ENCODE measurements around the gene PRR15.

The PRR15 gene

GRCh38 chr7:29607259-29607658 is 43.6 kb downstream of the PRR15 start:
- Histone ChIP-seq H3K4me1 (ENCODE audit: low read depth, poor library complexity, severe bottlenecking) (no peaks in the 10 kb centered on the region), H4K20me1 (ENCODE audit: insufficient read depth) (no peaks in the 10 kb centered on the region), H3K27ac (no peak overlapping the region), H3K27me3 (ENCODE audit: insufficient read depth, low read depth) (no peaks in the 10 kb centered on the region), H3K4me3 (IDR thresholded peaks at IDR 0.05; ENCODE audit: insufficient read depth, low read depth, low read length) (no peak overlapping the region), H3K9ac (no peak overlapping the region), H3K36me3 (ENCODE audit: insufficient read depth) (no peaks in the 10 kb centered on the region), H2AFZ (ENCODE audit: low read depth) (no peak overlapping the region), H3K79me2 (ENCODE audit: insufficient read depth, low read depth) (no peaks in the 10 kb centered on the region), H3K4me2 (no peak overlapping the region)
- TF ChIP-seq CTCF (conservative IDR thresholded peaks at IDR 0.05; ENCODE audit: low read depth, low read length): no peak

- H3K27ac ChIP-seq: no peak overlapping the region
- no peak overlapping the region for H2AFZ ChIP-seq (ENCODE audit: low read depth)
- no peak overlapping the region for H3K4me3 ChIP-seq (IDR thresholded peaks at IDR 0.05; ENCODE audit: insufficient read depth, low read depth, low read length)
- H4K20me1 ChIP-seq (ENCODE audit: insufficient read depth): no peaks in the 10 kb centered on the region
- H3K4me2 ChIP-seq: no peak overlapping the region
- no peaks in the 10 kb centered on the region for H3K36me3 ChIP-seq (ENCODE audit: insufficient read depth)
- no peaks in the 10 kb centered on the region for H3K27me3 ChIP-seq (ENCODE audit: insufficient read depth, low read depth)
- no peaks in the 10 kb centered on the region for H3K4me1 ChIP-seq (ENCODE audit: low read depth, poor library complexity, severe bottlenecking)
- no peak for TF ChIP-seq CTCF (conservative IDR thresholded peaks at IDR 0.05; ENCODE audit: low read depth, low read length)
- H3K9ac ChIP-seq: no peak overlapping the region
- no peaks in the 10 kb centered on the region for H3K79me2 ChIP-seq (ENCODE audit: insufficient read depth, low read depth)
These were observed 44.3 kb downstream of the PRR15 start for GRCh38 chr7:29607889-29608288.

- Histone ChIP-seq H3K4me3 (IDR thresholded peaks at IDR 0.05; ENCODE audit: insufficient read depth, low read depth, low read length) (no peak overlapping the region), H3K27me3 (ENCODE audit: insufficient read depth, low read depth) (no peaks in the 10 kb centered on the region), H3K9ac (no peak overlapping the region), H3K4me1 (ENCODE audit: low read depth, poor library complexity, severe bottlenecking) (no peaks in the 10 kb centered on the region), H3K27ac (no peak overlapping the region), H3K4me2 (no peak overlapping the region), H3K36me3 (ENCODE audit: insufficient read depth) (no peaks in the 10 kb centered on the region), H2AFZ (ENCODE audit: low read depth) (no peak overlapping the region), H4K20me1 (ENCODE audit: insufficient read depth) (no peaks in the 10 kb centered on the region), H3K79me2 (ENCODE audit: insufficient read depth, low read depth) (no peaks in the 10 kb centered on the region)
- peak; percentile 67 for TF ChIP-seq CTCF (conservative IDR thresholded peaks at IDR 0.05; ENCODE audit: low read depth, low read length)
These were observed 45.8 kb downstream of the PRR15 start for GRCh38 chr7:29609162-29610037.

GRCh38 chr7:29610086-29610485 is 46.5 kb downstream of the PRR15 start:
- Histone ChIP-seq H3K36me3 (ENCODE audit: insufficient read depth) (no peaks in the 10 kb centered on the region), H3K27me3 (ENCODE audit: insufficient read depth, low read depth) (no peaks in the 10 kb centered on the region), H3K4me1 (ENCODE audit: low read depth, poor library complexity, severe bottlenecking) (no peaks in the 10 kb centered on the region), H4K20me1 (ENCODE audit: insufficient read depth) (no peaks in the 10 kb centered on the region), H3K9ac (no peak overlapping the region), H3K27ac (no peak overlapping the region), H2AFZ (ENCODE audit: low read depth) (no peak overlapping the region), H3K4me2 (no peak overlapping the region), H3K4me3 (IDR thresholded peaks at IDR 0.05; ENCODE audit: insufficient read depth, low read depth, low read length) (no peak overlapping the region), H3K79me2 (ENCODE audit: insufficient read depth, low read depth) (no peaks in the 10 kb centered on the region)
- no peak for TF ChIP-seq CTCF (conservative IDR thresholded peaks at IDR 0.05; ENCODE audit: low read depth, low read length)
